GM11168 (cell line): Measurements from ENCODE around the gene HMOX1.
"Not testable (repeated sequence)": the region's sequence is repeated elsewhere in the genome, so short reads cannot be mapped to it uniquely, and the experiment has no call there.

Experiments used
- in situ Hi-C: fragments of 300-500 bp; cut with MboI; formaldehyde crosslinking; loops from one replicate; pipeline ENCODE4 v1.12.0; 2022; ENCODE audit warnings: low sequenced_read_pairs; ENCODE audit not compliant: unreplicated experiment

Gene HMOX1

DNA sequence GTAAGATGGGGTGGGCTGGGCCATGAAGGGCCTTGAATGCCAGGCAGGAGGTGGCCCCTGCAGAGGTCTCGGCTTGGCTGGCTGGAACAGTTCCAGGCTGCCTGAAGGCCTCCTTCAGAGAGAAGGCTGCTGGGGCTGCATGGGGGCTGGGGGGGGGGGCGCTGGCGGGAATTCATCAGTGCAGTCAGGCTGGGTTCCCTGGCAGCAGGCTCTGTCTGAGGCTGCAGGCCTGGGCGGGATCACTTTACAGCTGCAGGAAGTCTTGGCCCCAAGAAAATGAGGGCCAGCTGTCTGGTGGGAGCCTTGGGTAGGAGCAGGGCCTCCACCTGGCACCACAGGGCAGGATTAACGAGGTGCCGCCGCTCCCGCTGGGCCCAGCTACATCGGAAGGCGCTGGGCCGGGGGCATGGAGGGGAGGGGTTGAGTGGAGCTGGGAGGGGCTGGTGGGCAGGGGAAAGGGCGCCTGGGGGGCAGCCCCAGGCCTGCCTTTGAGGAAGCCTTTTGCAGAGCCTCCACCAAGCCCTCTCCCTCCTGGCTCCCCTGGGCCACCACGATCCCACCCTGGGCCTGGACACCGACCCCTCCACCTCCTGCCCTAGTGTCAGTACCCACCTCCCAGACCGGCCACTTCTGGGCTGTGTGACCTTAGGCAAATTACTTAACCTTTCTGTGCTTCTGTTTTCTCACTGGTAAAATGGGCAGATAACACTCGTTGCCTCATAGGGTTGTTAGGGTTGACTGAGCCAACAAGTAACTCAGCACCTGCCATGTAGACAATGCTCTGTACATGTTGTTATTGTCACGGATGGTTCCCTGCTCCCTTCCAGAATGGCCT lies 31.0 kb upstream of the HMOX1 start:
- in situ Hi-C loops: loop anchor here (10.0 kb wide), 1 partner anchor 75 kb away; no protein-coding TSS in a partner anchor

DNA sequence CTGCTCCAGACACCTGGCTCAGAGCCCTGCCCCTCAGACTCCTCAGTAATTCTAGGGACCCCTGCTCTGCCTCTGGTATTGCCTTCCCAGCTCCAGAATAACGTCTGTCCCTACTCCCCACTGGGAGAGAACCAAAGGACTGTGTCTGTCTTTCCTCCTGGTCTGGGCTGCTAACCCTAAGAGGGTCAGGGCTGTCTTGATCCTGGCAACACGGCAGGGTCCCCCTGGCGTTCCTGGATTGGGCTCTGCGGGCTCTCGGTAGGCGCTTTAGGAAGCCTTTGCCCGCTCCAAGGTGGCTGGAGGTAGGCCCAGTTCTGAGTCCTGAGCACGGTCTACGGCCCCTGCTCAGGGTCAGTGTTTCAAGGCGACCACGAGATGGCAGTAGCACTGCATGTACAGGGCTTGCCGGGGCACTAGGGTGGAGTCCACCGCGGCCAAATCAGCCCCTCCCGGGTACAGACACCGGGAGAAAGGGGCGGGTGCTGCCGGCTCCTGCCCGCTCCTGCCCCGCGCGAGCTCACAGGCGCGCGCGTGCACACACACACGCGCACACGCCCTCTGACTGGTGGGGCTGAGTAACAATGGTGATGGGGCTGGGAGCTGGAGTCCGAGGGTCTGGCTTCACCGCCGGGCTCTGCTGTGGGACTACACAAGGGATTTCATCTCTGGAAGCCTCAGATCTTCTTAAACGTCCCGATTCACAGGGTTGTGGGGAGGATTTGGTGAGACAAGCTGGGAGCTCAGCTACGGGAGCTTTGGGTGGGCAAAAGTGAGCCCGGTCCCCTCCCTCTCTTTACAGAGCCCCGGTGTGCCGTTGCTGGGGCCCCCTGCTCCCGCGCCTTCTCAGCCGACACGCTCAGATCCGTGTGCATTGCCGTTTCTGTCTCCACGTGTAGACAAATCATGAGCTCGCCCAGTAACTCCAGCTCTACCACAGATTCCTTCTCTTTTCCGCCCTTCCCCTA lies 30.1 kb upstream of the HMOX1 start:
- in situ Hi-C loops: loop anchor here (10.0 kb wide), 1 partner anchor 74 kb away; no protein-coding TSS in a partner anchor

DNA sequence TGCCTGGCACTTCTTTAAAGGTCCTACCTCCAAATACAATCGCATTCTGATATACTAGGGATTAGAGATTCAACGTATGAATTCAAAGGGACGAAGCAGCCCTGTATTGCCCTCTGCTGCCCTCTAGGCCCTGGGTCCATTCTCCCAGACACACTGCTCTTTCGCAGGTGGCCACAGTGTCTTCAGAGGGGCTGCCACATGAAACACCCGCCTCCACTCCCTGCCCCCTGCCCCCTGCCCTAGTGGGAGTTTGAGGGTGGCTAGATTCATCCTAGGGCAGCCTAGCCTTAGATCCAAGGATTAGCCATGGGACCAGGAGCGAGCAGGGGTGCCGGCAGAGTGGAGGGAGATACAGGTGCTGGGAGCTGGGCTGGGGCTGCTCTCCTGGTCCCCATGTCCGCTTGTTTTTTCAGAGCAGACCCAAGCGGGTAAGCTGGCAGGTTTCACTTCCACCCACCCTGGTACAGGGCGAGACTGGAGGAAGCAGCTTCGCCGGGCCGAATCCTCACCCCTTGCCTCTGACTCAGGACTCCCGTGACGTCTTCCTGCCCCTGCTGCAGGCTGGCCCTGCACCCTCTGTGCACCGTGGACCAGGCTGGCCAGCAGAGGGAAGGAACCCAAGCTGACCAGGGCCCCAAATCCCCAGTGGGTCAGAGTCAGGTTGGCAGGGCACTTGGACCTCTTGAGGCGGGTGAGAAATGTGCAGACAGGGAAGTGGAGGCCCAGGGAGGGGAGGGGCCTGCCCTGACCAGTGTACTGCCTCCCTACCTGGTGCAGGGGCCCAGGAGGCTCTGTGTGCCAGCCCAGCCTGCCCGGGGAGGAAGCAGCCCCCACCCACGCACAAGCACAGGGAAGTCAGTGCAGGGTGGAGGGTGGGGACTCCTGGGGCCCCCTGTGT lies 28.4 kb upstream of the HMOX1 start:
- in situ Hi-C loops: loop anchor here (10.0 kb wide), 1 partner anchor 72 kb away; no protein-coding TSS in a partner anchor

DNA sequence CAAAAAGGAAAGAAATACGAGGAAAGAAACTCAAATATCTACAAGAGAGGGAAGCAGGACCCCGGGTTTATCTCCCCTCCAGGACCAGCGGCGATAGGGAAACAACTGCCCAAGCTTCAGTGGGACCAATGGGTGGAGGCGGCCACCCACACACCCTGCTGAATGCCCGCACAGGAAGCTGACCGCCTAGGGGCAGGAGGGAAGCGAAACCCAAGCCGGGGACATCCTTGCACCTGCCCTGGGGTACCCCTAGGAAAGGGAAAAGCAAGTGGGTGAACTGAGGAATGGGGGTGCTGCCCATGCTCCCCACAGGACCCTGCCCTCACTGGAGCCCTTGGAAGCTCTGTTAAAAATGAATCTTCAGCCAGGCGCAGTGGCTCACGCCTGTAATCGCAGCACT lies 27.6 kb upstream of the HMOX1 start:
- in situ Hi-C loops: loop anchor here (10.0 kb wide), 1 partner anchor 71 kb away; no protein-coding TSS in a partner anchor

DNA sequence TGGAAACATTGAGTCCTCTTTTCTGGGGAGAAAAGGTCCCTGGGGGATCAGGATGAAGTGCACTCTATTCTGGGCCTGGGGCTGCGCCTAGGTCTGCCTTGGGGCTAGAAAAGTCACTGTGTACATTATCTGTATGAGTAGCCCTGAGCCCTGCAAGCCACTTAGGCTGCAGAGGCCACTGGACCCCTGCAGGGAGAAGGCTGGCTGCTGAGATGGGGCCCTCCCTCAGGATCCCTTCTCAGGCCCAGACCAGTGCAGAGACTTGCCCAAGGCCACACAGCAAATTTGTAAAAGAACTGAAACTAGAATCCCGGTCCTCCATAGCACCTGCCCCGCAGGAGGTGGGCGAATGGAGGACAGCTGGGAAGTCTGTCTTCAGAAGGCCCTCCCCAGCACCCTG lies 26.8 kb upstream of the HMOX1 start:
- in situ Hi-C loops: loop anchor here (10.0 kb wide), 1 partner anchor 71 kb away; no protein-coding TSS in a partner anchor

DNA sequence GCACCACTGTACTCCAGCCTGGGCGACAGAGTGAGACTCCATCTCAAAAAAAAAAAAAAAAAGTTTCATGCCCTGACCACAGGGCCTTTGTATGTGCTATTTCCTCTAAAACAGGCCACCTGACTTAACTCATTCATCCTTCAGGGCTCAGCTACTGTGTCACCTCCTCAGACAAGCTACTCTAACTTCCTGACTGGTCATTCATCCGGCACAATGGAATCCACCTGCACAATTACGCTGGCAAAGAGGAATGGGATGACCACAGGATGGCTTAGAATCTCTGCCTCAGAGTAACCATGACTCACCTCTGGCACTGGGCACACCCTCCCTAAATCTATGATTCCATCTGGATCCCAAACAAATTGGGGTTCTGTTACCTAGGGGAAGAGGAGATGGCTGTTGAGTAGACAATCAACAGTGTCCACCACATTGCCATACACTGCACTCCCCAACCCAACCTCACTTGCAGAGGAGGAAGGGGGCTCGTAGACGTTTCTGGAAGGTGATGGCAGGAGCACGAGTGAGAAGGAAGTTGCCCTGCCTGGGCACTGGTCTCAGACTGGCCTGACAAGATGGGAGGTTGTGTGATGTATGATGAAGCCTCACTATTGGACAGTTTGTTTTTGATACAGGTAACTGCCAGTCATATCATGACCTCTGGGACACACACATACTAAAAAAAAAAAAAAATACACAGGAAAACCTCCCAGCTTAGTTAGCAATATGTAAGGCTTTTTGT lies 22.8 kb upstream of the HMOX1 start:
- in situ Hi-C loops: loop anchor here (5.0 to 10.0 kb wide), 2 partner anchors 67 to 224 kb away; no protein-coding TSS in a partner anchor

DNA sequence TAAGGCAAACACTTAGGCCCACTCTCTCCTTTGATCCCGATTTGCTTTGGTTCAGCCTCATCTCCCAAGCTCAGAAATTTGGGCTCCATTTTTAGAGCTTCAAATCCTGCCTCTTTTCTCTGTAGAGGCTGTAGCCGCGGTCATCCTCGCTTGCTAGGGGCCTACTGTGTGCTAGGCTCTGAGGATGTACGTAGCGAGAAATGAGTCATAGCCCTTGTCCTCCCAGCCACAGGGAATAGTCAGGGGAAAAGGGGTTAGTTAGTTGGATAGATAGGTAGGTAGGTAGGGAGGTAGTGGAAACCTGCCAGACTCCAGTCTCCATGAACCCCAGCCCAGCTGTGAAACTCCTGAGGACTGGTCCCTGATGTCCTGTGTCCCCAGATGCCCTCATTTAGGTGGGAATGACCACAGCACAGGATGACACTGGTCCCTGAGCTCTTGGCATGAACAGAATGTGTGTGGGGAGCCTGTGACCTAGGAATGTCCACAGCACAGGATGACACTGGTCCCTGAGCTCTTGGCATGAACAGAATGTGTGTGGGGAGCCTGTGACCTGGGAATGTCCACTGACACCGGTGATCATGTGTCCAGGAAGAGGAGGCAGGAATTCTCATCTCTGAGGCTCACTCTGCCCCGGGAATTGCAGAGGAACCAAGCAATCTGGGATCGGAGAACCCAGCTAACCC lies 21.4 kb upstream of the HMOX1 start:
- in situ Hi-C loops: loop anchor here (5.0 to 10.0 kb wide), 2 partner anchors 65 to 223 kb away; no protein-coding TSS in a partner anchor

DNA sequence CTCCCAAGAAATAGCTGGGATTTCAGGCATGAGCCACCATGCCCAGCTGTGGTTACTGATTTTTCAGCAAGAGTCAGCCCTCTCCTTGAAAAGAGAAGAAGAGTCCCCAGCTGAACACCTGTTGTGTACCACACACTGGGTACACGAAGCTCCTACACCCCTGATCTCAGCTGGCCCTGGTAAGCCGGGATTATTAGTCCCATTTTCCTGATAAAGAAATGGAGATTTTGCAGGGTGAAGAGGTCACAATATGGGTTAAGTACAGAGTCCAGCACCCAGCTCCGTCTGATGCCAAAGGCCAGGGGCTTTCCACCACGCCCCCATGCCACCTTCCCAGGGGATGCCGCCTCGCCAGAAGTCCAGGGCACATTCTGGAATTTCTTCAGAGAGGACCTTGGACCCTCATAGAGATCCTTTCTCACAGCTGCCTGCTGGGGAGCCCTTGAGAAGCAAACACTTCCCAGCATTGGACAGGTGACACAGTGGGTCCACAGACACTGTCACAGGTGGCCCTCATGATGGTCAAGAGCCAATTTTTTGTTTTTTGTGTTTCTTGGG lies 19.8 kb upstream of the HMOX1 start:
- in situ Hi-C loops: no loop called here

DNA sequence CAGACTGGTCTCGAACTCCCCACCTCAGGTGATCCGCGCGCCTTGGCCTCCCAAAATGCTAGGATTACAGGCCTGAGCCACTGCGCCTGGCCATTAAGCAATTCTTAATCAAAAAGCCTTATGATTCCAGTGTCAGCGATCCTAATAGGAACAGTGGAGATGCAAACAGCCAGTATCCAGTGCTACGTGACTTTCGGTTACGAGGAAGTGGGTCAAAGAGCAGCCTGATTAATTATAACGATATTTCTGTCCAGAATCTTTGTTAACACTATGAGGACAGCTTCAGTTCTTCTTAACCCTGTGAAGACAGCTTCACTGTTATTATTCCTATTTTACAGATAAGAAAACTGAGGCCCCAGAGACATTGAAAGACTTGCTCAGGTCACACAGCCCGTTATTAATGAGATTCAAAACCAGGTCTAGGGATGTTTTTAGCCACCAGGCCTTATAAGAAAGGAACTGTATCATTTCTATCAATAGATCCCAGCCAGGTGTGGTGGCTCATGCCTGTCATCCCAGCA lies 17.3 kb upstream of the HMOX1 start:
- in situ Hi-C loops: no loop called here

DNA sequence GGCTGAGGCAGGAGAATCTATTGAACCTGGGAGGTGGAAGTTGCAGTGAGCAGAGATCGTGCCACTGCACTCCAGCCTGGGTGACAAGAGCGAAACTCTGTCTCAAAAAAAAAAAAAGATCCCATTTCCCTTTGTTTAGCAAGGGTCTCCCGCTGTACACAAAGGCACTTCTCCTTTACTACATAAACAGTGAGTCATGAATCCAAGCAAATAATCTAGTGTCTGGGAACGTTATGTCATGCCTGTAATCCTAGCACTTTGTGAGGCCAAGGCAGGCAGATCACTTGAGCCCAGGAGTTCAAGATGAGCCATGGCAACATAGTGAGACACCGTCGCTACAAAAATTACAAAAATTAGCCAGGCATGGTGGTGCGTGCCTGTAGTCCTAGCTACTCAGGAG lies 16.7 kb upstream of the HMOX1 start:
- in situ Hi-C loops: not testable (repeated sequence)

DNA sequence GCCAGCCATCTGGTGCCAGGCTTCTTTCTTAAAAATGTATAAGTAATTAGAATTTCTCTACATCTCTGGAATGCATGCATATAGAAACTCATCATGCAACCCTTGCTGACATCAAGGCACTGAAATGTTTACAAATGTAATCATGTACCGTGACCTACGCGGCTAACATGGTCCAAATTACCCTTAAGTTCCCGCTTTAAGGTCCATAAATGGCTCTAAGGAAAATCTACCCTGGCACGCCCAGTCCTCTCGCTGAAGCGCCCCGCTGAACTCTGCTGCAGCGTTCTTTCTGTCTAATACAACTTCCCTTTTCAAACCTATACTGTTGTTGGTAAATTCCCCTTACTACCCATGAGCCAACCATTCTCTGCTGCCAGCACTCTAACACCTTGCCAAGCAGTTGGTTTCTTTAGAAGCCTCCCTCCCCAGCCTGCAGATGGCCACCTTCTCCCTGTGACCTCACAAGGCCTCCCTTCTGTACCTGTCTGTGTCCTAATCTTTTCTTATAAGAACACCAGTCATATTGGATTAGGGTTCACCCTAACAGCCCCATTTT lies 13.5 kb upstream of the HMOX1 start:
- in situ Hi-C loops: no loop called here

DNA sequence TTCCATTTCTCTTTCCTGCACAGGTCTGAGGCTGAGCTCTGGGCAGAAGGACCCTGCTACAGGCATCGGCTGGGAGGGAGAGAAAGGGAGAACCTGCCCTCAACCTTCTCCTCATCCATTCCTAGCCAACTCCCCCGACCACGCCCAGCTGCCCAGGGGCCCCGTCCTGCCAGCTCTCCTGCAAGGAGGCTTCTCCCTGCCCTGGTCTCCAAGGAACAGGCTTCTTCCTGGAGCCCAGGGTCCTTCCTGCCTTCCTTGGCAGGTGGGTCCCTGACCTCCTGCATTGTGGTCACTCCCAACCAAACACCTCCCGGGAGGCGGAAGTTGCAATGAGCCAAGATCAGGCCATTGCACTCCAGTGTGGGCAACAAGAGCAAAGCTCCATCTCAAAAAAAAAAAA lies 12.5 kb upstream of the HMOX1 start:
- in situ Hi-C loops: no loop called here

DNA sequence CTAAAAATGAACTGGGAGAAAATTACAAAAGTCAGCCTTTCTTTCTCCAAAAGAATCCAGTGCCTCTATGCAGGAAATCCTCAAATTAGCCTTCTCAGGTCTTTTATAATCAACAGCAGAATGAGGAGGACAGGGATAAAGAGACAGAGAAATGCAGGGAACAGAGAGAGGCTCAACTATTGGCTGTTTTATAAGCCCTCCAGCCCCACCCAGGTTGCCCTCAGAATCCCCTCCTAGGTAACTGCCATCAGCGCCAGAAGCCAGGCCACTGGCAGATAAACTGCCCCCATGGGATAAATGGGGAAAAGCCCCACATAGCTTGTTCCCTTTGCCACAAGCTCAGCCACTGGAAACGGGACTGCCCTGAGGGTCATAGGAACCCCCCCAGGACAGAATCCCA lies 10.9 kb upstream of the HMOX1 start:
- in situ Hi-C loops: no loop called here

DNA sequence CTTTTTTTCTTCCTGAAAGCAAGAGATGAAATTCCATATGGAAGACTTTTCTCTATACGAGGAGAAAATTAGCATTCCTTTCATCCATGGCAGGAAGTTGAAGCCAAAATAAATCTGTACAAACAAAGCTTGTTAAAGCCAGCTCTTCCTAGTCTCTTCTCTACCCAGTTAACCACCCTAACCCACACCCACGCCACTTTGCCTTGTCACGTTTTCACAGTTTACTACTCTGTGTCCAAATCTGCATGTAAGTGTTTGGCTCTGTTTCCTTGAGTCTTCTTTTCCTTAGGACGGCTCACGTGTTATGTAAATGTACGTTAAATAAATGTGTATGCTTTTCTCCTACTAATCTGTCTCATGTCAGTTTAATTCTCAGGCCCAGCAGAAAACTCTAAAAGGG lies 7.1 kb upstream of the HMOX1 start:
- in situ Hi-C loops: no loop called here

DNA sequence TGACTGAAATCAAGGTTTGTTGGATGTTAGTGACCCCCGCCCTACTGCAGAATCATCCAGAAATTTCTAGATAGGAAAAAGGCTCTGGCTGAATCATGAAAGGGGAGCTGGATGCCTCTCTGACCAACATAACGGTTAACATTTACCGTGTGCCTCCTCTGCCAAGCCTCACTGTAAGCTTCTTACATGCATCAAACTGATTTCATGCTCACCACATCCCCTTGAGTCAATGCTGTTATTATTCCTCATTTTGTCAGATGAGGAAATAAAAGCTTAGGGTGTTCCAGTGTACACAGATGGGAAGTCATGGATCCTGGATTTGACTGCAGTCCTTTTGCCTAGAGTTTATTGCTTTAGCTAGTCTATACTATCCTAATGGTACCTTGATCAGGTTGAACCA lies 5.9 kb upstream of the HMOX1 start:
- in situ Hi-C loops: no loop called here

DNA sequence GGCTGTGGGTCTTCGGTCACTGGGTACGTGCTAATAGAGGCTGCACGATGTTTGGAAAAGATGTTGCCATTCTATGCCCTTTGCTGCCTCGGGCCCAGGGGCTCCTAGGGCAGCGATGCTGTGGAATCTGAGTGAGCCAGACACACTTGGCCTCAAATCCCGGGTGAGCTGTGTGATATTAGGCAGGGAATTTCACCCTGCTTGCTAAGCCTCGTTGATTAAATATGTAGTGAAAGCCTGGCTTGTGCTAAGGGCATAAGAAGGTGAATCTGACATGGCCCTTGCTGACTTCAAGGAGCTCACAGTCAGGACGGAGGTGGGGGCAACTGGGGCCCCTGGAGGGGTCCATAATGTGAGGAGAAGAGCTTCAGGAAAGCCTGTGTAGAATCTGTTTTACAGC lies 5.4 kb upstream of the HMOX1 start:
- in situ Hi-C loops: no loop called here

DNA sequence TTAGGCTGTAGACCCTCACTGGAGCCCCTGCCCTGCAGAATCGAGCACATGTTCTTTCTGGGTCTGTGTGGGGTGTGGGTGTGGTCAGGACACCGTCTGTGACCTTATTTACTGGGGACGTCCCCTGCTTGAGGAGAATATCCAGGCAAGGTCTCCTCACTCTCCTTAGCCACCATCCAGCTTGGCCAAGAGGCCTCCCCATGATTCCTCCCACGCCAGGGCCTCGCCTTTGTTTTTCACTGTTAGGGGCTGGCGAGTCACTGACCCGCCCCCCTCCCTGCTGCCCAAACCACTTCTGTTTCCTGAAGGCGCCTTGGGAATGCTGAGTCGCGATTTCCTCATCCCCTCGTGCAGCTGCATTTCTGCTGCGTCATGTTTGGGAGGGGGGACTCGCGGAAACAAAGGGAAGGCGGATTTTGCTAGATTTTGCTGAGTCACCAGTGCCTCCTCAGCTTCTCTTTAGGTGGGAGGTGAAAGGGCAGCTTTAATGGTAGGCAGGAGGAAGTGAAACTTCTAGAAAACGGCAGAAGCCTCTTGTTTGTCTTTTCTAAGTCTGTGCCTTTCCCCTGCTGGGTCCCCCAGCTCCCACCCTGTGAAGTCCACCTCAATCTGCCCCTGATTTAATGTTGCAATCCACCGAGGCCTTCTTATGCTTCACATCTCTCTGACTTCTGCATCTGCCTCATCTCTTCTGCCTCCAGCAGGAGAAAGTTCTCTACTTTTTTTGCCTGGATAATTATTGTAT lies 4.0 kb upstream of the HMOX1 start:
- in situ Hi-C loops: no loop called here
